Trophoblast cell (in vitro differentiated cells and primary cell): ENCODE results near the gene SLC9B1.
"Not testable (repeated sequence)": the region's sequence is repeated elsewhere in the genome, so short reads cannot be mapped to it uniquely, and the experiment has no call there.

Experiments used
- DNase-seq, 2 donors: peaks; one replicate each; pipeline ENCODE4 v3.0.0-alpha.2; 2016
- H2AFZ ChIP-seq: 2 replicates; pipeline ENCODE4 v1.6.1; 2013; ENCODE audit warnings: low read length, moderate library complexity, mild to moderate bottlenecking; ENCODE audit not compliant: insufficient read depth, poor library complexity
- H2AK5ac ChIP-seq: 2 replicates; pipeline ENCODE4 v1.6.1; 2013; ENCODE audit warnings: mild to moderate bottlenecking, low read length
- H2BK120ac ChIP-seq: 2 replicates; pipeline ENCODE4 v1.6.1; 2013; ENCODE audit warnings: low read length, mild to moderate bottlenecking, moderate library complexity; ENCODE audit not compliant: insufficient read depth, poor library complexity
- H2BK12ac ChIP-seq: 2 replicates; pipeline ENCODE4 v1.6.1; 2013; ENCODE audit warnings: mild to moderate bottlenecking, low read length, moderate library complexity
- H2BK5ac ChIP-seq: 2 replicates; pipeline ENCODE4 v1.6.1; 2013; ENCODE audit warnings: low read length, low read depth, moderate library complexity, mild to moderate bottlenecking; ENCODE audit not compliant: poor library complexity
- H3K14ac ChIP-seq: 2 replicates; pipeline ENCODE4 v1.6.1; 2013; ENCODE audit warnings: mild to moderate bottlenecking, low read length
- H3K18ac ChIP-seq: 2 replicates; pipeline ENCODE4 v1.6.1; 2013; ENCODE audit warnings: mild to moderate bottlenecking, low read length
- H3K23ac ChIP-seq: 2 replicates; pipeline ENCODE4 v1.6.1; 2013; ENCODE audit warnings: low read length
- H3K27ac ChIP-seq: 2 replicates; pipeline ENCODE4 v1.5.1; 2013; ENCODE audit warnings: low read depth, mild to moderate bottlenecking, inconsistent platforms, low read length, moderate library complexity
- H3K27me3 ChIP-seq: 2 replicates; pipeline ENCODE4 v1.6.1; 2013; ENCODE audit warnings: inconsistent platforms, mild to moderate bottlenecking, low read length, moderate library complexity; ENCODE audit not compliant: insufficient read depth
- H3K36me3 ChIP-seq, 2 experiments: 1 replicate in 1 of 2; 2 replicates in 1 of 2; pipeline ENCODE4 v1.6.1; 2013; ENCODE audit warnings: low read length in 2 of 2, mild to moderate bottlenecking in 2 of 2, moderate library complexity in 1 of 2; ENCODE audit not compliant: insufficient read depth in 2 of 2, control insufficient read depth in 1 of 2
- H3K4ac ChIP-seq: 2 replicates; pipeline ENCODE4 v1.6.1; 2013; ENCODE audit warnings: low read depth, mild to moderate bottlenecking, low read length, moderate library complexity
- H3K4me1 ChIP-seq, 2 experiments: 1 replicate in 1 of 2; 2 replicates in 1 of 2; pipeline ENCODE4 v1.6.1; 2013; ENCODE audit warnings: low read length in 2 of 2, mild to moderate bottlenecking in 2 of 2, moderate library complexity in 1 of 2; ENCODE audit not compliant: insufficient read depth in 2 of 2, control insufficient read depth in 1 of 2
- H3K4me2 ChIP-seq: 2 replicates; pipeline ENCODE4 v1.6.1; 2013; ENCODE audit warnings: inconsistent platforms, mild to moderate bottlenecking, low read length, moderate library complexity
- H3K4me3 ChIP-seq: 2 replicates; pipeline ENCODE4 v1.5.1; 2013; ENCODE audit warnings: mild to moderate bottlenecking, low read depth, low read length, inconsistent platforms
- H3K79me1 ChIP-seq: one replicate; pipeline ENCODE4 v1.6.1; 2013; ENCODE audit warnings: low read length
- H3K79me2 ChIP-seq: 2 replicates; pipeline ENCODE4 v1.6.1; 2013; ENCODE audit warnings: low read length, mild to moderate bottlenecking; ENCODE audit not compliant: control insufficient read depth, insufficient read depth, poor library complexity
- H3K9ac ChIP-seq: 2 replicates; pipeline ENCODE4 v1.6.1; 2013; ENCODE audit warnings: mild to moderate bottlenecking, low read length
- H3K9me3 ChIP-seq: 2 replicates; pipeline ENCODE4 v1.6.1; 2013; ENCODE audit warnings: low read depth, mild to moderate bottlenecking, control low read depth, inconsistent platforms, low read length; ENCODE audit not compliant: insufficient read depth
- H4K12ac ChIP-seq: 2 replicates; pipeline ENCODE4 v1.6.1; 2013; ENCODE audit warnings: low read depth, mild to moderate bottlenecking, low read length, moderate library complexity
- H4K8ac ChIP-seq: 2 replicates; pipeline ENCODE4 v1.6.1; 2013; ENCODE audit warnings: low read depth, mild to moderate bottlenecking, low read length, moderate library complexity
- H4K91ac ChIP-seq: one replicate; pipeline ENCODE4 v1.6.1; 2013; ENCODE audit warnings: low read depth, mild to moderate bottlenecking, low read length, moderate library complexity
- WGBS: extraction: QIAGEN DNeasy Blood & Tissue Kit; methylation state at CpG from one replicate; pipeline ENCODE4 v1.1.7; 2013; ENCODE audit warnings: missing lambda C conversion rate; ENCODE audit not compliant: insufficient read length, insufficient coverage; ENCODE audit errors: extremely low coverage; 5-methylcytosine and 5-hydroxymethylcytosine counted together

The SLC9B1 gene

DNA sequence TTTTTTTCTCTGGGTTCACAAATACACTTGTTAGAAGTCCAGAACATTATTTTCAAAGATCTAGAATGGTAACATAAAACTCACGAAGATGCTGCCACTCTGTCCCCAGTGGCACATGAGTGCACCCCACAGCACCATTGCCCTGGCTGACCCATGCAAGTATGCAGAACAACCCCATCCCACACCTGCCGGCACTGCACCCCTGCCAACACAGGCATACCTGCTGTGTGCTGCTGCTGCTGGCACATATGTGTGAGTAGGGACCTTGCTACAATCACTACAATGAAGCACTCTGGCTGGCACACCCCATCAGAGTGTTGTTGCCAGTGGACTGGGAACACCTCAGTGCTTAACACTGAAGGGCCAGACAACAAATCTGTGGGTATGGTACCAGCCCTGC lies 83.8 kb downstream of the SLC9B1 start:
- Histone ChIP-seq H3K4me3 (no peak overlapping the region), H2BK120ac (no peak overlapping the region), H3K4me2 (no peak overlapping the region), H3K27ac (no peak overlapping the region), H3K4ac (no peak overlapping the region), H2BK12ac (no peak overlapping the region), H3K14ac (no peak overlapping the region), H2AFZ (no peak overlapping the region), H2BK5ac (no peak overlapping the region), H3K18ac (no peak overlapping the region), H3K36me3 (no peaks in the 10 kb centered on the region), H4K8ac (no peak overlapping the region), H3K23ac (no peak overlapping the region), H3K79me2 (no peaks in the 10 kb centered on the region), H3K9me3 (no peaks in the 10 kb centered on the region), H3K9ac (no peak overlapping the region), H2AK5ac (no peak overlapping the region), H3K79me1 (no peaks in the 10 kb centered on the region), H3K27me3 (no peaks in the 10 kb centered on the region), H4K12ac (no peak overlapping the region), H4K91ac (no peak overlapping the region), H3K4me1 (no peaks in the 10 kb centered on the region)
- no peak for DNase-seq
- no CpG with 5 or more reads among the region's 2 CpGs for WGBS

DNA sequence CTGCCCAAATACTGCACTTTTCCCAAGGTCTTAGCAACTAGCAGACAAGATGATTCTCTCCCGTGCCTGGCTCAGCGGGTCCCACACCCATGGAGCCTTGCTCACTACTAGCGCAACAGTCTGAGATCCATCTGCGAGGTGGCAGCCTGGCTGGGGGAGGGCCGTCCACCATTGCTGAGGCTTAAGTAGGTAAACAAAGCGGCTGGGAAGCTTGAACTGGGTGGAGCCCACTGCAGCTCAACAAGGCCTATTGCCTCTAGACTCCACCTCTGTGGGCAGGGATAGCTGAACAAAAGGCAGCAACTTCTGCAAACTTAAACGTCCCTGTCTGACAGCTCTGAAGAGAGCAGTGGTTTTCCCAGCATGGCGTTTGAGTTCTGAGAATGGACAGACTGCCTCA lies 99.8 kb downstream of the SLC9B1 start:
- not testable (repeated sequence) for H3K18ac ChIP-seq, H3K4me3 ChIP-seq, H3K23ac ChIP-seq, H3K27ac ChIP-seq, H2AFZ ChIP-seq, H3K4ac ChIP-seq, H2BK120ac ChIP-seq, H2BK5ac ChIP-seq, H3K79me1 ChIP-seq, DNase-seq, H4K91ac ChIP-seq, H4K8ac ChIP-seq, H3K9ac ChIP-seq, H3K4me1 ChIP-seq, H3K36me3 ChIP-seq, H3K9me3 ChIP-seq, H2BK12ac ChIP-seq, H4K12ac ChIP-seq, H3K4me2 ChIP-seq, H3K14ac ChIP-seq, H2AK5ac ChIP-seq, H3K27me3 ChIP-seq, H3K79me2 ChIP-seq
- WGBS: no CpG with 5 or more reads among the region's 8 CpGs

DNA sequence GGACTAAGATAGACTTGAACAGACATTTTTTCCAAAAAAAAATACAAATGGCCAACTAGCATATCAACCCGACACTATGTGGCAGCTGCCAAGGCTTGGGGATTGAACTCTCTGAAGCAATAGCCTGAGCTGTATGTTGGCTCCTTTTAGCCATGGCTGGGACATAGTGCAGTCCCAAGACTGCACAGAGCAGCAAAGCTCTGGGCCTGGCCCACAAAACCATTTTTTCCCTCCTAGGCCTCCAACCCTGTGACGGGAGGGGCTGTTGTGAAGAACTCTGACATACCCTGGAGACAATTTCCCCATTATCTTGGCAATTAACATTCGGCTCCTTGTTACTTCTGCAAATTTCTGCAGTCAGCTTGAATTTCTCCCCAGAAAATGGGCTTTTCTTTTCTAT lies 100.6 kb downstream of the SLC9B1 start:
- no peak overlapping the region for H2BK120ac ChIP-seq
- no peak overlapping the region for H3K9ac ChIP-seq
- no peak overlapping the region for H2AFZ ChIP-seq
- no peak overlapping the region for H3K18ac ChIP-seq
- no peak overlapping the region for H2BK12ac ChIP-seq
- H3K27ac ChIP-seq: no peak overlapping the region
- no peak overlapping the region for H3K4ac ChIP-seq
- H3K4me2 ChIP-seq: no peak overlapping the region
- no peak overlapping the region for H2AK5ac ChIP-seq
- H3K14ac ChIP-seq: no peak overlapping the region
- WGBS: no CpG with 5 or more reads among the region's 3 CpGs
- no peak overlapping the region for H4K12ac ChIP-seq
- no peaks in the 10 kb centered on the region for H3K4me1 ChIP-seq
- H4K8ac ChIP-seq: no peak overlapping the region
- H3K79me1 ChIP-seq: no peaks in the 10 kb centered on the region
- peaks cover 2% of the 10 kb centered on the region for H3K9me3 ChIP-seq
- H3K79me2 ChIP-seq: no peaks in the 10 kb centered on the region
- H3K36me3 ChIP-seq: no peaks in the 10 kb centered on the region
- no peaks in the 10 kb centered on the region for H3K27me3 ChIP-seq
- H3K23ac ChIP-seq: no peak overlapping the region
- DNase-seq: no peak
- H3K4me3 ChIP-seq: no peak overlapping the region
- H4K91ac ChIP-seq: no peak overlapping the region
- no peak overlapping the region for H2BK5ac ChIP-seq

DNA sequence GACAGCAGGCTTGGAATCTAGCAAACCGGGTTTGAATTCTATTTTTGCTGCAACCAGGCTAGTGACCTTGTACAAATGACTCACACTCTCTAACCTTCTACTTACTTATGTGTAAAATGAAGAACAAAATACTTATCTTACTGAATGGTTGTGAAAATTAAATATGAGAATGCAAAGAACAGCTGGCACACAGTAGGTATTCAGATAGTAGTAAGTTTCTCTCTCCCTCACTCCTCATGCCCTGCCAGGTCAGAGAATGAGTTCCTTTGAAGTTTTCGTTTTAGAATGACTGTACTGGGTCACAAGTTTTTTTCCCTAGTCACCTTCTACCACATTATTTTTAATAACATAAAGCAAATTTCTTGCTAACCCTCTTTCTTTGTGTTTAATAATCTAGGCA lies 117.7 kb downstream of the SLC9B1 start:
- no peak overlapping the region for H4K8ac ChIP-seq
- H3K4me1 ChIP-seq: no peaks in the 10 kb centered on the region
- H4K12ac ChIP-seq: no peak overlapping the region
- H2BK120ac ChIP-seq: no peak overlapping the region
- no peak overlapping the region for H2BK5ac ChIP-seq
- H2AK5ac ChIP-seq: no peak overlapping the region
- no peak overlapping the region for H3K23ac ChIP-seq
- H3K36me3 ChIP-seq: no peaks in the 10 kb centered on the region
- no peak overlapping the region for H3K14ac ChIP-seq
- H3K4me3 ChIP-seq: no peak overlapping the region
- H4K91ac ChIP-seq: no peak overlapping the region
- WGBS: no CpG with 5 or more reads among the region's 2 CpGs
- H3K27me3 ChIP-seq: no peaks in the 10 kb centered on the region
- no peaks in the 10 kb centered on the region for H3K9me3 ChIP-seq
- H3K27ac ChIP-seq: no peak overlapping the region
- no peak overlapping the region for H2BK12ac ChIP-seq
- no peak overlapping the region for H2AFZ ChIP-seq
- H3K9ac ChIP-seq: no peak overlapping the region
- no peak overlapping the region for H3K18ac ChIP-seq
- no peak overlapping the region for H3K4ac ChIP-seq
- no peak for DNase-seq
- no peak overlapping the region for H3K4me2 ChIP-seq
- H3K79me1 ChIP-seq: no peaks in the 10 kb centered on the region
- H3K79me2 ChIP-seq: no peaks in the 10 kb centered on the region
